Activated CD4-positive, alpha-beta T cell treated with anti-CD3 and anti-CD28 coated beads for 1 hour (primary cell): ENCODE data around the gene MALT1.
"Not testable (repeated sequence)": the region's sequence is repeated elsewhere in the genome, so short reads cannot be mapped to it uniquely, and the experiment has no call there.

Experiments used
- DNase-seq: peaks from one replicate; pipeline ENCODE4 v3.0.0-alpha.2; 2020

Gene MALT1

DNA sequence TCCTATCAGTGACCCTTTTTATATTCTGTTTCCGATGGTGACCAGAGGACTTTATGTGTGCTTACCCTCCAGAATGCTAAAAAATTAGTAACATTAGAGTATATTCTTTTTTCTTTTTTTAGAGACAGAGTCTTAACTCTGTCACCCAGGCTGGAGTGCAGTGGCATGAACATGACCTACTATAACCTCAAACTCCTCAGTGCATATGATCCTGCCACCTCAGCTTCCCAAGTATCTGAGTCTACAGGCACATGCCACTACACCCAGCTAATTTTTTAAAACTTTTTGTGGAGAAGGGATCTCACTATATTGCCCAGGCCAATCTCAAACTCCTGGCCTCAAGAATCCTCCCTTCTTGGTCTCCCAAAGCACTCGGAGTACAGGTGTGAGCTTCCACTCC lies 74.6 kb downstream of the MALT1 start:
- DNase-seq = no peak

DNA sequence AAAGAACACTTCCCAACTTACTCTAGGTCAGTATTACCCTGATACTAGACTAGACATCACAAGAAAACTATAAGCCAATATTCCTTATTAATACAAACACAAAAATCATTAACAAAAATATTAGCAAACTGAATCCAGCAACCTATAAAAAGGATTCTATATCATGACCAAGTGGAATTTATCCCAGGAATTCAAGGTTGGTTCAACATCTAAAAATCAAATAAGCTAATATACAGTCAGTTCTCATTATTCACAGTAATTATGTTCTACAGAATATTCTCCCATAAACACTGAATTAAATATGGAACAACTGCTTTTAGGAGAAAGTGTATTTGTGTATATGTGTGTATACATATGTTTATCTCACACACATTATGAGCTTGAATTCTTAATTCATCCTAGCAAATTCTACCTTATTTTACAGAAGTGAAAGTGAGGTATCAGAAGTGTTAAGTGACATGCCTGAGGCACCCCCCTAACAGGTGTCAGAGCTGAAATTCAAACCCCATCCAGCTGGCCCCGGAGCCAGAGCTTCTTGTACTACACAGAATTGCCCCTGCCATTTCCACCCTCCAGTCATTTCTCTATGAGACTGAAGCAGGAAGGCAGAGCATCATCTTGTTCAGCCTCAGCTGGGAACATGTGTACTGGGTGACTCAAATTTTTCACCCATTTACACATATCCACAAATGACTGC lies 77.8 kb downstream of the MALT1 start:
- DNase-seq = no peak

DNA sequence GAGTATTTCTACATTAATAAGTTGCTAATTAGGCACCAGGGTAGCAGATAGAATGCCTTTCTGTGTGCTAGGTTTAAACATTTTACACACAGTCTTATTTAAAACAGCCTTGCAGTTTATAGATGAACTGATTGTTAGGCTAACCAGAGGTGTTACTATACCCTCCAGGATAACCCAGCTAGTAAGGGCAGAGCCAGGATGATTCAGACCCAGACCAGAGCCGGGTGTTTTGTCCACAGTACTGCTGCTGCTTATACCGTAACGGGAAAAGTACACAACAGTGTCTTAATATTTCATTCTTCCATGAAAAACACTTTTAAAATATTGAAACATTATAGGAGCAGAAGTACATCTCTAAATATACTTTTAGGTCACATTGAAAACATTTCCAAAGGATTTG lies 82.7 kb downstream of the MALT1 start:
- no peak for DNase-seq

DNA sequence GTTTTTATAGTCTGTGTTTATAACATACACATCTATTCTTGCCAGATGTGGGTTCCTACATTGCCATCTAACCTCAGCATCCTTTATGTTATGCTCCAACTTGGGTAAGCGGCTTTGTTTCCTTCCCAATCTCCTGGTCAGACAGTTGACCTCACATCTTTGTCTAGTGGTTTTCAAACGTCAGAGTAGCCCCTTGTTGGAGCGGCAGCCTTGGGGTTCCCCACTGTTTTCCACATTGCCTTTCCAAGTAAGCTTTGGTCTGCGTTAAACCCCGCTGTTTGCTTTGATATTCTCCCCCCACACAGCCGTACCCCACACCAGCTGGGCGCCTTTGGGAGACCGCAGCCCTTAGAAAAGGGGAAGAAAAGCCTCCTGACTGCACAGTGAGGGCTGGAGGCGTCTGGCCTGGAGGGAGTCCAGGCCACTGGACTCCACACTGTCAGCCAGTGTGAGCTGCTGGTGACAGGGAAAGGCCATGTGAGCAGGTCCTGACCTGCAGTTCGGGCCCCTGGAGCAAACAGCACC lies 83.3 kb downstream of the MALT1 start:
- no peak for DNase-seq

DNA sequence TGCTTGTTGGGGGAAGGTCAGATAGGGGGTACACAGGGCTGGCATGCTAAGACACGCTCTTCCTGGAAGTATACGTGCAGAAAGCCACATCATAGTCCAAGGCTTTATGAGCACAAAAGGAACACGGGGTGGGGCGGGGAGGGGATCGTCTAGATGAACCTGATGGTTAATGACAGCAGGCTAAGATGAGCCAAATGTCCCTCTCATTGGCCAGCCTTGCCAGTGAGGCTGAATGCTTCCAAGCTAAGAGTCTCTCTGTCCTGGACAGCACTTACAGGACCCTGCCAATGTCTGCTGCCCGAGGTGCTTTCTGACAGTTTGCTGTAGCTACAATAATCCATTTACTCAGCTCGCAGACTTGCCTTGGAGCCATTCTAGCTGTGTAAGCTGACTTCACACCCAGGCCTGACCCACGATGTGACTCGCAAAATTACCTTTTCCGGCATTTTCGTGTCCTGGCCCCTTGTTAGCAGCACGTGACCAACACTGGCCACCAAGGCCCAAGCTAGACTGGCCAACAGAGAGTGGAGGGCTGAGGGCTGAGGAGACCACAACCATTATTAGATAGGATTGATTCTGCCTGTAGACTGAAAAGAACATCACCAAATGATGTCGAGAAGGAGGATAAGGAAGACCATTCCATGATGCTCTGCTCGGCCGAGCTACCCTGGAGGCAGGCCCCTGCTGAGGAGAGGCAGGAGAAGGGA lies 84.2 kb downstream of the MALT1 start:
- no peak for DNase-seq

DNA sequence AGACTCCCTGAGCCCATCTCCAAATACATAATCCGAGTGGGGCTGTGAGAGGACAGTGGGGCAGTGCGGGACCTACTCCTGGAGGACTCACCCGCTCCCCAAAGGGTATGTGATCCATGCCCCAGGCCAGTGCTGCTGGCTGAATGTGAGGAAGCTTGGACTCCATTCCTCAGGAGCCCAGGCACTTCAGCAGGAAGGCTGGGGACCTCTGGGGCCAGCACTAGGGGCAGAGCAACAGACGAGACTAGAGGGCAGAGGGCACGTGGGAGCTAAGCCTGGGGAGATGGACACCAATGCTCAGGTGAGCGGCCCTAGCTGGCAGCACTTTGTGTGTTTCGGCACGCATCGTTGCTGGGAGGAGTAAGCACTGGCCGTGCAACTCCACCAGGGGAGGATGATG lies 84.9 kb downstream of the MALT1 start:
- no peak for DNase-seq

DNA sequence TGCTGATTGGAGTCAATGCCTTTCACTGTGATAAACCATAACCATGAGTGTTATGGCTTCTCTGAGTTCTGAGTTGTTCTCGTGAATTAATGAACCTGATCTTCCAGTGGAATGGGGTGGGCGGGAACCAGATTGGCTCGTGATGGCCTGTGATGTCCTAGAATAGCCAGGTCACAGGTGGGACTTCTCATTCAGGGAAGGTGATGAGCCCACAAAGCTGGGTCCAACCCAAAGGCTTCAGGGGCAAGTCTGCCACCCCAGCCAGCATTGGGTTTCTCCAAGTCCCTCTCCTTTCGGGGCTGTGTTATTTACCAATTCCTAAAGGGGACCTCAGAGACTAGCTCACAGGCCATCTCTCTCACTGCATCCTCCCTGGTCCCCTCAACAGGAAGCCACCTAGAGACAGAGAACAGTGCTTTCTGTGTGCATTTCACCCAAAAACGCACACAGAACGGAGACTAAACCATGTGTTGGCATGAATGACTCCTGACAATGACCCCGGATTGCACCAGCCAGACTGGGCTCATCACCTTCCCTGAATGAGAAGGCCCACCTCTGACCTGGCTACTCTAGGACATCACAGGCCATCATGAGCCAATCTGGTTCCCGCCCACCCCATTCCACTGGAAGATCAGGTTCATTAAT lies 85.5 kb downstream of the MALT1 start:
- no peak for DNase-seq

DNA sequence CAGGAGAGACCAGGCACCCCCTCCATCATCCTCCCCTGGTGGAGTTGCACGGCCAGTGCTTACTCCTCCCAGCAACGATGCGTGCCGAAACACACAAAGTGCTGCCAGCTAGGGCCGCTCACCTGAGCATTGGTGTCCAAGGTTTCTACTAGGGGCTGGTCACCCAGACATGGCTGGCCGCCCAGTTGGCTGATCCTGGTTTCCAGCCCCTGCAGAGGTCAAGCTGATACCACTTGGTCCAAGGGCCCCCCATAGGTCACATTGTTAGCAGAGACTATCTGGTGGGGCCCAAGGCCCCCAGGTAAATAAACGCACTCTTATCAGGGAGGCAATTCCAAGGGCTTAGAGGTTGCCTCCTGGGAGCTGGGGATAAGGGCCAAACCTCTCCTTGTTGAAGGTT lies 86.1 kb downstream of the MALT1 start:
- DNase-seq = not testable (repeated sequence)

DNA sequence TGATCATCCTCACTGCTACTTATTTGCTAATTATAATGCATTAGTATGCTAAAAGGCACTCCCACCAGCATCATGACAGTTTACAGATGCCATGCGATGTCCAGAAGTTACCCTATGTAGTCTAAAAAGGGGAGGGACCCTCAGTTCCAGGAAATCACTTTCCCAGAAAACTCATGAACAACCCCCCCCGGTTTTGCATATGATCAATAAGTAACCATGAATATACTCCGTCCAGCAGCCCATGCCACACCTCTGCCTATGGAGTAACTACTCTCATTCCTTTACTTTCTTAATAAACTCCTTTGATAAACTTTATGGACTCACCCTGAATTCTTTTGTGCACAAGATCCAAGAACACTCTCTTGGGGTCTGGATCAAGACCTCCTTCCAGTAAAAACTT lies 86.8 kb downstream of the MALT1 start:
- DNase-seq = no peak

DNA sequence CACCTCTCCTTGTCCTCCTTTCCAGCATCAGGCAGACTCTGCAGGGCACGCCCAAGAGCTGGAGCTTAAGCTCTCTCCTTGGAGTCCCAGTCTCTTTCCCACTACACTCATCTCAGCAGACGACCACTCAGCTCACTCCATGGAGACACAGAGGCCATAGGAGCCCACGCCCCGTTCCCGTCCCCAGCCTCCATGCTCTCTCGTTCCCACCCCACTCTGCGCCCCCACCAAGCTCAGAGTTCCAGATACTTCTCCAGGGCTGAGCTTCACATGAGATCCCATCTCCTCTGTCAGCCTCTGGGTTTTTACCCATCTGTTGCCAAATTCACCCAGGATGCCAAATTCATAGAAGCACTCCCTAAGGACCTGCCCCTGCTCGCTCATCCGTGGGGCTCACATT lies 87.3 kb downstream of the MALT1 start:
- DNase-seq = no peak

DNA sequence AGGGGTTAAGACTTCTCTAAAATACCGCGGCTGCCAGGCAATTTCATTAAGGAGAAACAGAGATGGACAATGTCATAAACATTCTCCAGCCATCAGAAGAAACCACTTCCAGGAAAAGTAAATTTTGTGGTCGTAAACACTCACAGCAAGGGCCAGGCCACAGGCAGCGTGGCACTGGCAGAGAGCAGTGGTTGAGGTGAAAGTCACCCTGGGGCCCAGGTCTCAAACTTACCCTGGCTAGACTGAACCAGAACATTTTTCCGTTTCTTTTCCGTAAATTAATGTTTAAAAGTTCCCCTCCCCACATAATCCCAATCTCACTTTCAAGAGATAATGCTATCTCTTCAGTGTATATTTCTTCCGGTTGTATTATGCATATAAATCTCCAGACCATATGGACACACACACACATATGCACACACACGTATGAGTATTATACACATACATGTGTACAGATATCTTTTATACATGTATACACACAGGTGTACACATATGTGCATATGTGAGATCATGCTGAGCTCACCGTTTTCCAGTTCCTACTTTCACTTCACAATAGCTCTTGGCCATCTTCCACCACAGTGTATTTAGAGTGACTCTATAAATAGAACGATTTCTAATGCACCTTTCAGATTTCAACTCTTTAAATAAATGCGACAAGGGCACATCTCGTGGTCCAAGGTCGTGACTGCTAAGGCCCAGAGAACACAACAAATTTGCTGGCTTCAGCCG lies 90.1 kb downstream of the MALT1 start:
- DNase-seq = no peak

DNA sequence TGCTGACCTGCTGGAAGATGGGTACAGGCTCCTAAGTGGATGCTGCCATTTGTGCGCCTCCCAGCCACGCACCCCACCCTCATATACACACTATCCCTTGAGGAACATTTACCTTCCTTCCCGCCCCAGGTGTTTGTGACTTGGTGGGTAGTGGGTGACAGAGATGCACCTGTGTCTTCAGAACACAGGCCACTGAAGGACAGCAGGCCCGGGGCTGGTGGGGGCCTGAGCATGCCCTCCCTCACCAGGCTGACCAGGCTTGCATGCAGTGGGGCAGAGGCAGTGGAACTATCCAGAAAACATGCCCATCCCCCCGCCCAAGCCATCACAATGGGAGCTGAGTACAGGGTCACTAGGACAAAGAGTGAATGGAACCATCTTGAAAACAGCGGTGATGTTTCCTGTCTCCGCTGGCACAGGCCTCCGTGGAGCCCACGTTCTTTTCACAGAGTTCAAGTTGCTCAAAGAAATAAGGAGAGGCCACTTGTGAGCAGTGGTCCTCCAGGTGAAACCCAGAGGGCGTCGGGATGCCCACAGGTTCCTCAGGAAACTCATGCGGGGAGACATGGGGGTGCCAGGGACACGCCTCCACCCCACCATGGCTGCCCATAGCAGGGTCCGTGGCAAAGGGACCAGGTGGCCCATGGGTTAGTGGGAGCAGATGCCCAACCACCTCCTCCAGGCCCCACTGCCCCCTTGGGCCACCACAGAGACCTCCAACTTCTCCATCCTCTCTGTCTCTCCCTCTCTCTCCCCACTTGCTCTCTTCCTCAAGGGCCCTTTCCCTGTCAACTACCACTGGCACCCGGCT lies 90.9 kb downstream of the MALT1 start:
- no peak for DNase-seq

DNA sequence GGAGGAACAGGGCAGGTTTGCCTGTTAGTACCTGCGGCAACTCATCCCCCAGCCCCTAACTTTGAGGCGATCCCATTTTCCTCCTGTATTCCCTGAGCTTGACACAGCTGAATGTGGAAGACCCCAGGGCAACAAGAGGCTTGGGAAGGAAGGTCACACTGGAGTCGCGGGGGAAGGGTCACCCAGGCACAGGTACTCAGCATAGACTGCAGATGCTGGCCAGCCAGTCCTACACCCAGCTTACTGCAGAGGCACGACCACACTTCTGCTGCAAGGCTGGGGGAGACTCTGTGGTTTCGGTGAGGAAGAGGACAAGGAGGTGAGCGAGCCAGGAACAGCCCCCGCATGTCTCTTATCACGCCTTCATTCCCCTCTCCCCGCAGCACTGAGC lies 91.5 kb downstream of the MALT1 start:
- no peak for DNase-seq

DNA sequence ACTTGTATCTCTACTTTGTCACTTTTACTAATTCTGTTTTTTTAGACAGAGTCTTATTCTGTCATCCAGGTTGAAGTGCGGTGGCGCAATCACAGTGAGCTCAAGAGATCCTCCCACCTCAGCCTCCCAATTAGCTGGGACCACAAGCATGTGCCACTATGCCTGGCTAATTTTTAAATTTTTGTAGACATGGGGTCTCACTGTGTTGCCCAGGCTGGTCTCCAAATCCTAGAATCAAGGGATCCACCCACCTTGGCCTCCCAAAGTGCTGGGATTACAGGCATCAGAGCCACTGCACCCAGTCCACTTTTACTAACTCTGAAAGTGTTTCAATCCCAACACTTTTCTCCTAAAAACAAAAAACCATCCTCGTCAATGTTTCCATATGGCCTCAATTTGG lies 94.9 kb downstream of the MALT1 start:
- no peak for DNase-seq

DNA sequence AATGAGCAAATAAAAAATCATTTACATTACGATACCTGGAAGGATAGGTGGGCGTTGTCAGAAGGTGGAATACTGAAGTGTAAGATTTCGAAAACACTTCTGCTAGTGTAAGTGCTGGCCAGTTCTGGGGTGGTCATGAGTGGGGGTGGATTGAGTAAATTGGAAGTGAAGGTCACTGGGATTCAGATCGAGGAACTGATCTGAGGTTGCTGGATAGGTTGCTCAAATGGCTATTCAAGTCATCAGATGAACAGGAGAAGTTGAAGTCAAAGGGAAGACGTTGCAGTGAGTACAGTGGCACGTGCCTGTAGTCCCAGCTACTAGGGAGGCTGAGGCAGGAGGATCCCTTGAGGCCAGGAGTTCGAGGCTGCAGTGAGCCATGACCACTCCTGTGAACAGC lies 95.7 kb downstream of the MALT1 start:
- no peak for DNase-seq

DNA sequence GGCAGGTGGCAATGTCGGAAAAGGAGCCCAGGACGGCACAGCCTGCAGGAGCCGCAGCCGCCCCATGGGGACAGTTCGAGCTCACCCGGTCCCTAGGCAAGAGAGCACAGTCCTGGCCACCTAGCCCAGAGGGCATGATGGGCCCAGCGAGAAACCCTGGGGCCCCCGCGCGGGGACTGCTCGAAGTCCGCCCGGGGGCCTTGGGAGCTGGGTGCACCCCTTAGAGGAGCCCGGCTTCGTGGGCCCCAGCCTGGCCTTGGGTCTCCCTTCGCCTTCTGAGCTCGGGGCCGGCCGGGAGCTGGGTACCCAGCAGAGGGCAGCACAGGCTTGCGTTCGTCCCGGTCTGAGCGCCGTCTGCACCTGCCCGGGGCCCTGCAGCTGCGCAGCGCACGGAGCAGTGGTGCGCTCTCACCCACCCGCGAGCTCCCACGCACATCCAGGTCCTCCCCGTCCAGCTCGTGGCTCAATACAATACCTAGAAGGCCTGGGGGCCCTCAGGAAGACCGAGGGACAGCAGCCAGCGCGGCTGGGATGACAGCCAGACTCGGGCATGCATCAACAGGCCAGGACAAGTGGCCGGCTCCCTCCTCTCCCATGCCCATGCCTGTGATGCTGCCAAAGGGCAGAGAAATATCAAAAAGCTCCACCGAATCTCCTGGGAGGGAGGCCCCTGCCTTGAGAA lies 97.2 kb downstream of the MALT1 start:
- peak; percentile 57 for DNase-seq

DNA sequence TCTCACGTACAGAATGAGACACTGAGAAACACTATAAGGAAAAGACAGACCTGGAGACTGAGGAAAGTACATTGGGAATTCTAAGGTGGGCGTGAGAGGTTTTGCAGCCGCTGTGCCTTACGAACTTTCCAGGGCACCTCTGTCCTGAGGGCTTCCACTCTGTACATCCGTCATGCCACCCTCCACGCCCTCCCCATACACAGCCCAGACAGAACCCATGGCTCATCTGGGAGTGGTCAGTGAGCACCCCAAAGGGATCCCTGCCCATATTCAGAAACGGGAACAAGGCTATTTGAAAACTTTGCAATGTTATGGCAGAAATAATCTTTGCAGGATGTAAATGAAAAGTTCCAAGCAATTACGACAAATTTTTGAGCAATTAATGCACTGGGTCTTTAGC lies 98.1 kb downstream of the MALT1 start:
- DNase-seq = no peak

DNA sequence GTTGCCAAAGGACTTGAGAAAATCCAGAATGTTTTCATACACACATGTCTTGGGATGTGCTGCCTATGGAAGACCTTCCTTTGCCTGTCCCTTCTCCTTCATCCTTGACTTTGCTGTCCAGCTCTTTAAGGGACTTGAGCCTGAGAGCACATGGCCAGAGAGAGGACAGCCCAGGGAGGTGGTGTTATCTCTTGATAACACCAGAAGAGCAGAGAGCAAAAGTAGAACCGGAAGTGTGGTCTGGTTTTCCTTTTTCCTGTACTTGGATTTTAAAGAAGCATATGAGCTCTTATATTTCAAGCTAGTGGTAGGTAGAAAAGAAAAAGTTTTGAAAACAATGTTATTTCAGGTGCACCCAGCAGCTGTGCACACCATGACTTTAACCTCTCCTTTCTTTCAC lies 99.3 kb downstream of the MALT1 start:
- DNase-seq = no peak

DNA sequence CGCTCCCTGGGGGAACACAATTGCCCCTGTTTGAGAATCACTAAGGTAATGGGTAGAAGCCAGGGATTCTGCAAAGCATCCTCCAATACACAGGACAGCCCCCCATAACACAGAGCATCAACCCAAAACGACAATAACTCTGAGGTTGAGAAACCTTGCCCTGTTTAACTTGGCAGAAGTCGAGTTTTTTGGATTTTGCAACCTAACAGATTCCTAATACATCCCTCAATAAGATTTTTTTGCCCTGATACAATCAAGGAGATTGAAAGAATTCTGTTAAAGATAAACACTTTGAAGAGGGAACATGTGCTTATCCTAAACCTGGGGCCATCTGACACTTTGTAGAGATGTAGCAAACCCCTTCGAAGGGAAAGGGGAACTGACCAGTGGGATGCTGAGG lies 100.9 kb downstream of the MALT1 start:
- DNase-seq = no peak

DNA sequence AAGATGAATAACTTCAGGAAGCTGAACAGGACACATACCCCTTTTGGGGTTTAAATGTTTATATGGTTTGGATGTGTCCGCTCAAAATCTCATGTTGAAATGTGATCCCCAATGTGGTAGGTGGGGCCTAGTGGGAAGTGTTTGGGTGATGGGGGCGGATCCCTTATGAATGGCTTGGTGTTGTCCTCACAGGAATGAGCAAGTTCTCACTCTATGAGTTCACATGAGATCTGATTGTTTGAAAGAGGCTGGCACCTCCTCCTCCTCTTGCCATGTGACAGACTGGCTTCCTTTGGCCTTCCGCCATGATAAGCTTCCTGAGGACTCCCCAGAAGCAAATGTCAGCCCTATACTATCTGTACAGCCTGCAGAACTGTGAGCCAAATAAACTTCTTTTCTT lies 104.8 kb downstream of the MALT1 start:
- no peak for DNase-seq

DNA sequence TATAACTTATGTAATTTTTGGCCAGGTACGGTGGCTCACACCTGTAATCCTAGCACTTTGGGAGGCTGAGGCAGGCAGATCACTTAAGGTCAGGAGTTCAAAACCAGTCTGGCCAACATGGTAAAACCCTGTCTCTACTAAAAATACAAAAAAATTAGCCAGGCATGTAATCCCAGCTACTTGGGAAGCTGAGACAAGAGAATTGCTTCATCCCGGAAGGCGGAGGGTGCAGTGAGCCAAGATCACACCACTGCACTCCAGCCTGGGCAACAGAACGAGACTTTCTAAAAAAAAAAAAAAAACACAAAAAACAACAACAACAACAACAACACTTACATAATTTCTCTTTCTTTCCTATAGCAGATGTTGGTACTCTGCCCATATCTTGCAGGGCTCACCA lies 105.3 kb downstream of the MALT1 start:
- not testable (repeated sequence) for DNase-seq

DNA sequence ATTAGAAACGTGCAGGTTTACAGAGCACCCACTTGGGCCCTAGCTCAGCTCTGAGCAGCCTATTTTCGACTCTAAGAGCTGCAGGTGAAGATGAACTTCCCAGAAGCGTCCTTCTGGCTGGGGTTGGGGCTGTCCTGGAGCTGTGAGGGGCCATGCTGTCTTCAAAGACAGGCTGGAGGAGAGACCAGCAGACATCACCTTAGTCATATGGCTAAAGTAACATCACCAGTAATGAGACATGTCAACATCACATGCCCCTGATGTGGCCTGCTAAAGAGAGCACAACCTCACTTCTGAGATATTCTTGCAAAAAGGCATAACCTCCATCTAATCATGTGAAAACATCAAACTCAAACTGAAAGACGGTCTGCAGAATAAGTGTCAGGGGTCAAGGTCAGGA lies 106.2 kb downstream of the MALT1 start:
- DNase-seq = no peak
